Prostate gland (tissue), 2 donors: Measurements from ENCODE around the gene UBE2J2. TPM values are rescaled to one million over a fixed set of nuclear protein-coding genes. Genes with fewer than 3 reads are reported as not detected.

Source experiments
- DNase-seq: peaks from one replicate; pipeline ENCODE4 v3.0.0-alpha.2; 2019; ENCODE audit warnings: low spot score
- H3K27ac ChIP-seq, 2 donors: fragments of 200-600 bp; sonication (generic); 2 replicates each; pipeline ENCODE4 v1.5.1; 2017 to 2019
- H3K27me3 ChIP-seq: fragments of 200-600 bp; sonication (generic); replicated peaks from 2 replicates; pipeline ENCODE4 v1.5.1; 2019; ENCODE audit not compliant: insufficient read depth
- H3K36me3 ChIP-seq, 2 donors: fragments of 200-600 bp; sonication (generic); 1 replicate in 1 of 2; 2 replicates in 1 of 2; pipeline versions ENCODE4 v1.5.1 to v1.8.1; 2017 to 2019
- H3K4me1 ChIP-seq: fragments of 200-600 bp; sonication (generic); replicated peaks from 2 replicates; pipeline ENCODE4 v1.5.1; 2019
- H3K4me3 ChIP-seq, 2 donors: fragments of 200-600 bp; sonication (generic); 2 replicates each; pipeline ENCODE4 v1.5.1; 2017 to 2019
- H3K9me3 ChIP-seq: fragments of 200-600 bp; sonication (generic); 2 replicates; pipeline ENCODE4 v1.5.1; 2017
- POLR2A ChIP-seq: fragments of 450-650 bp; IDR thresholded peaks from one replicate; pipeline ENCODE4 v1.6.1; 2016; ENCODE audit warnings: antibody characterized with exemption, mild to moderate bottlenecking
- POLR2AphosphoS5 ChIP-seq: sonication (generic); formaldehyde crosslinking; IDR thresholded peaks from one replicate; pipeline ENCODE4 v1.6.1; 2017; ENCODE audit warnings: antibody characterized with exemption
- WGBS: methylation state at CpG from one replicate; pipeline ENCODE4 v1.1.5; 2018; 5-methylcytosine and 5-hydroxymethylcytosine counted together
- intact Hi-C: fragments of 100-400 bp; cut with DNase I; formaldehyde crosslinking; loops from one replicate; pipeline ENCODE4 v1.14.2; 2022
- total RNA-seq, 2 donors: library from RNA; depleted of rRNA; stranded (reverse); fragments of >200 nt; gene quantifications; one replicate each; pipeline ENCODE4 v1.1.0, GENCODE V29; 2016
- TF ChIP-seq, protein P1 (sequence below), 4 experiments: fragments of 200-600 bp in 2 of 4; fragments of 450-650 bp in 2 of 4; sonication (generic) in 2 of 4; IDR thresholded peaks; 1 replicate in 3 of 4; 2 replicates in 1 of 4; pipeline ENCODE4 v1.5.1; 2016 to 2019; ENCODE audit warnings: antibody characterized with exemption in 4 of 4, mild to moderate bottlenecking in 2 of 4, moderate library complexity in 2 of 4

Gene UBE2J2
- total RNA-seq, 2 donors from 2014 or later = 56.0 to 79.4 TPM

- Histone ChIP-seq H3K4me3 (no peak overlapping the region), H3K36me3 (peaks cover 7 to 18% of the 10 kb centered on the region in 2 donors), H3K4me1 (no peaks in the 10 kb centered on the region), H3K27ac (no peak overlapping the region), H3K9me3 (no peaks in the 10 kb centered on the region), H3K27me3 (no peaks in the 10 kb centered on the region)
- DNase-seq = no peak
- WGBS = 80% methylated on average over 52 of the region's 52 CpGs
- TF ChIP-seq, protein P1, sequence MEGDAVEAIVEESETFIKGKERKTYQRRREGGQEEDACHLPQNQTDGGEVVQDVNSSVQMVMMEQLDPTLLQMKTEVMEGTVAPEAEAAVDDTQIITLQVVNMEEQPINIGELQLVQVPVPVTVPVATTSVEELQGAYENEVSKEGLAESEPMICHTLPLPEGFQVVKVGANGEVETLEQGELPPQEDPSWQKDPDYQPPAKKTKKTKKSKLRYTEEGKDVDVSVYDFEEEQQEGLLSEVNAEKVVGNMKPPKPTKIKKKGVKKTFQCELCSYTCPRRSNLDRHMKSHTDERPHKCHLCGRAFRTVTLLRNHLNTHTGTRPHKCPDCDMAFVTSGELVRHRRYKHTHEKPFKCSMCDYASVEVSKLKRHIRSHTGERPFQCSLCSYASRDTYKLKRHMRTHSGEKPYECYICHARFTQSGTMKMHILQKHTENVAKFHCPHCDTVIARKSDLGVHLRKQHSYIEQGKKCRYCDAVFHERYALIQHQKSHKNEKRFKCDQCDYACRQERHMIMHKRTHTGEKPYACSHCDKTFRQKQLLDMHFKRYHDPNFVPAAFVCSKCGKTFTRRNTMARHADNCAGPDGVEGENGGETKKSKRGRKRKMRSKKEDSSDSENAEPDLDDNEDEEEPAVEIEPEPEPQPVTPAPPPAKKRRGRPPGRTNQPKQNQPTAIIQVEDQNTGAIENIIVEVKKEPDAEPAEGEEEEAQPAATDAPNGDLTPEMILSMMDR (IDR thresholded peaks at IDR 0.05) = no peak
- TF ChIP-seq POLR2AphosphoS5 = peak; percentile 49
- intact Hi-C loops = no loop called here
Observed at GRCh38 chr1:1217621-1218523, 55.8 kb downstream of the UBE2J2 start.

GRCh38 chr1:1216770-1217620, 56.7 kb downstream of the UBE2J2 start:
- H3K9me3 ChIP-seq = no peaks in the 10 kb centered on the region
- no peaks in the 10 kb centered on the region for H3K4me1 ChIP-seq
- no peak overlapping the region for H3K27ac ChIP-seq
- DNase-seq = no peak
- TF ChIP-seq, protein P1 (IDR thresholded peaks at IDR 0.05) = no peak
- no peak for TF ChIP-seq POLR2AphosphoS5
- no peak for TF ChIP-seq POLR2A
- intact Hi-C loops = no loop called here
- no peak overlapping the region for H3K4me3 ChIP-seq
- H3K27me3 ChIP-seq = no peaks in the 10 kb centered on the region
- 91% methylated on average over 73 of the region's 74 CpGs for WGBS
- peaks cover 0 to 10% of the 10 kb centered on the region in 2 donors for H3K36me3 ChIP-seq

DNA sequence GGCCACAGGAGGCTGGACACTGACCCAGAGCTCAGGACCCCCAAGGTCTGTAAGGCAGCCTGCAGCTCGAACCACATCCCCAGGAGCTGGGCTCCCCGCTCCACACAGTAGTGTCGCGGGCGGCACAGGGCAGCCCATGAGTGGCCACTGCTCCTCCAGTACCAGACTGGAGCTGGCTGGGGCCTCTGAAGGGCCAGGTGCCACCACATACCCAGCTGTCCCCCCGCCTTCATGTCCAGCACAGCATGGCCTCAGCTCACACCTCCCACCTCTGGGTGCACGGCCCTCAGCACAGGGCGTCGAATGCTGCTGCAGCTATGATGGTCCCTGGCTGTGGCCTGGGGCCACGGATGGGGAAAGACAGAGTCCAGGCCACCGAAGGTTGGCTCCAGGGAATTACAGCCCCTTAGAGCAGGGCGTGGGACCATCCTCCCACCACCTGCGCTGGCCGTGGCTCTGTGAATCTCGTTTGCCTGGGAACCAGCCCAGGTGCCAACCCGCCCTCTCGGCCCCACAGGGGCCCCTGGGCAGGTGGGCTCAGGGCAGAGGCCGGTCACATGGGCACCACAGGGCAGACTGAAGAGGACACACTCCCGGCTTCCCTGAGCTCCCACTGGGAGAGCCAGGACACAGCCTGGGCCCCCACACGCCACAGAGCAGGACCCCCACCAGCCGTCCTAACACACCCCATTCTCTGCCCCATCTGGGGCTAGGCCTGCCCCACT, 57.6 kb downstream of the UBE2J2 start:
- H3K4me1 ChIP-seq = no peaks in the 10 kb centered on the region
- no peak for TF ChIP-seq POLR2A
- TF ChIP-seq POLR2AphosphoS5 = no peak
- TF ChIP-seq, protein P1 (IDR thresholded peaks at IDR 0.05) = no peak
- no peak for DNase-seq
- H3K9me3 ChIP-seq = no peaks in the 10 kb centered on the region
- H3K4me3 ChIP-seq = no peak overlapping the region
- intact Hi-C loops = no loop called here
- no peak overlapping the region for H3K27ac ChIP-seq
- H3K27me3 ChIP-seq = no peaks in the 10 kb centered on the region
- WGBS = 88% methylated on average over 21 of the region's 21 CpGs
- H3K36me3 ChIP-seq = peaks cover 0 to 10% of the 10 kb centered on the region in 2 donors

DNA sequence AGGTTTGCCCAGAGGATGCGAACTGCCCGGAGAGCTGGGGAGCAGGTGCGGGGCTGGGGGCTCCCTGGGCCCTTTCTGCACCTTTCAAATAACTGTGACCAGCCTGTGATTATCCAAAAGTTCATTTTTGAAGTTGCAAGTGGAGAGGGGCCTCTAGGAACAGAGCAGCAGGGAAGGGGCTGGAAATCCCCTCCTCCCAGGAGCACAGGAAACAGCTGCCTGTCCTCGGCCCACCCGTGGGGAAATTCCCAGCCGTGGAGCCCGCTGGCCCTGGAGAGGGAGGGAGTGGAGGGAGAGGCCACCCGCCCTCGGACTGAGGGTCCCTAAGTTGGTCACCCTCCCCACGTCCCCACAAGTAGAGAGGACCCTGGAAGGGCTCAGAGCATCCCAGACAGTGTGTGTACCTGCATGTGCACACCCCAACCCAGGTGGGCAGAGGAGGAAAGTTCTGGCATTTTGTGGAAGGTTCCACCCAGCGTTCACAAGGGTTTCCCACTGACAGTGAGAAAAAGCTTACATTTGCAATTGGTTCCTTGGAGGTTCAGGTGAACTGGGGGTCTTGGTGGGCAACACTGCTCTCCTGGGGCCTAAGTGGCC, 58.5 kb downstream of the UBE2J2 start:
- Histone ChIP-seq H3K4me1 (no peaks in the 10 kb centered on the region), H3K27ac (no peak overlapping the region), H3K9me3 (no peaks in the 10 kb centered on the region), H3K4me3 (no peak overlapping the region), H3K36me3 (peaks cover 0 to 10% of the 10 kb centered on the region in 2 donors), H3K27me3 (no peaks in the 10 kb centered on the region)
- no peak for DNase-seq
- intact Hi-C loops = no loop called here
- TF ChIP-seq POLR2A = no peak
- TF ChIP-seq, protein P1 (IDR thresholded peaks at IDR 0.05) = no peak
- 47% methylated on average over 11 of the region's 11 CpGs for WGBS
